SH-SY5Y (cell line): Measurements from ENCODE around the gene RTN4R.

Source experiments
- GATA2 ChIP-seq: IDR thresholded peaks from 2 replicates; pipeline ENCODE4 v1.6.1; 2011; ENCODE audit warnings: mild to moderate bottlenecking, low read depth, low read length
- GATA3 ChIP-seq: IDR thresholded peaks from 2 replicates; pipeline ENCODE4 v1.6.1; 2011; ENCODE audit warnings: low read depth, mild to moderate bottlenecking, low read length, moderate library complexity

GRCh38 chr22:20192972-20193760, 75.0 kb downstream of the RTN4R start:
- TF ChIP-seq GATA2 (no peak), GATA3 (no peak)
